HG02759 (cell line): ENCODE measurements around the gene SPANXA2.
"Not testable (repeated sequence)": the region's sequence is repeated elsewhere in the genome, so short reads cannot be mapped to it uniquely, and the experiment has no call there.

Experiments
- ATAC-seq: cut with Tn5 transposase; IDR thresholded peaks from one replicate; pipeline ENCODE4 v1.9.1; 2021; ENCODE audit warnings: mild to moderate bottlenecking, moderate library complexity; ENCODE audit not compliant: unreplicated experiment

SPANXA2 gene

GRCh38 chrX:141589408-141589807 is at the start of gene SPANXA2:
Gene SPANXA2 (plus strand): TSS chrX:141589708. CDS start chrX:141589768, 60 bp downstream.
- not testable (repeated sequence) for ATAC-seq

DNA sequence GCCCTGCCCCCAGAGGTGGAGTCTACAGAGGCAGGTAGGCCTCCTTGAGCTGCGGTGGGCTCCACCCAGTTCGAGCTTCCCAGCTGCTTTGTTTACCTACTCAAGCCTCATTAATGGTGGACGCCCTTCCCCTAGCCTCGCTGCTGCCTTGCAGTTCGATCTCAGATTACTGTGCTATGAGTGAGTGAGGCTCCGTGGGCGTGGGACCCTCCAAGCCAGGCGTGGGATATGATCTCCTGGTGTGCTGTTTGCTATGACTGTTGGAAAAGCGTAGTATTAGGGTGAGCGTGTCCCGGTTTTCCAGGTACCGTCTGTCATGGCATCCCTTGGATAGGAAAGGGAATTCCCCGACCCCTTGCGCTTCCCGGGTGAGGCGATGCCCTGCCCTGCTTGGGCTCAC is 47.0 kb upstream of the SPANXA2 start:
- ATAC-seq, result not testable (repeated sequence)

DNA sequence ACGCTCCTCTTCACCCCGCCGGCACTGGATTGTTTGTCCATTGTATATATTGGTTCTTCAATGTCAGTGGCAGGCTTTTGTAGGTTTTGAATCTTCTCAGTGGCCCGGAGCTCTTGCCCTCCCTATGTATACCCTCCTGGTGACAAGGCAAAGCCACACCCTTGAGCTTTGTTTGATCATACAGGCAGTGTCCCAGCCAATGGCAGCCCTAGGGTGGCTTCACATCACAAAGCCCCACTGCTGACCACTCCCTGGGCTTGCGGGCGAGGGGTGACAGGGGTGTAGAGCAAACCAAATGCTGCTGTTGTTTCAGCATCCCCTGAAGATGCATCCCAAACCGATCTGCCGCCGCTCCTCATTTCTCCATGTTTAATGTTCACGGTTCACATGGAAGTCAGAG is 4.9 kb upstream of the SPANXA2 start, which contains the start of gene SPANXA1:
SPANXA1 (minus strand) TSS at position 101 of the 400 bp plus-strand sequence; CDS start at position 41, 60 bp downstream.
- not testable (repeated sequence) for ATAC-seq

DNA sequence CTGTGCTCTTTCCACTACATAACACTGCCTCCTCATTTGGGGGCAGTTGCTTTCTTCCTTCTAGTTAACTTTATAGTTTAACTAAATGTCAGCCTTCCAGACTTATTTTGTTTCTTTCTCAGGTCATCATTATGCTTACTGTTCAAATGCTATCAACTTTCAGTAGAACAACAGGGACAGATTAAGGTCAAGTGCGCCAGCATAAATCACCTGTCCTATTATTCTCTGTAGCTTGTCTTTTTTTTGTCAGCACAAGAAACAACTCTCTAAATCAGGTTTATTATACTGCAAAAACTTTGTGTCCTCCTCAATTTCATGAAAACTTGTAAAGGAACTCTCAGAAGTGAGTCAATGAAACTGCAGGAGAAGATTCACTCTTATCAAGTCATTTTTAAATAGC is 19.6 kb downstream of the SPANXA2 start:
- ATAC-seq, result no peak

DNA sequence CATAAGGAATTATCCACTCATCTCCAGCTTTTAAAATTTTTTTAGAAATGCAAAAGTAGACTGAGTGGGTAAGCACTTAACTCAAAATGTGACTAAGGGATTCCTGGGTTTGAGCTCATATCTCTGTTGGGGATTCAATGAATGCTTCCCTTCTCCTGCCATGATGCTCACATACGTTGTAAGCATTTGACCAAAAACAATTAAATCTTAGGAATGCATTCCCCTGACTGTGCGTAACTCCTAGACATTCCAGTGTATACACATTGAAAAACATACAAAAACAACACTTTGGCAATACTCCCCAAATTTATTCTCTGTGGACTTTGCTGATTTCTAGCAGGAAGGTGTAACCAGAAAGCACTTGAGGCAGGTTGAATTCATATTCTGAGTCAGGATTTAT is 29.8 kb downstream of the SPANXA2 start:
- no peak for ATAC-seq

- ATAC-seq, result no peak
These were observed 42.6 kb downstream of the SPANXA2 start for GRCh38 chrX:141632124-141632523.

GRCh38 chrX:141638550-141638949 is 49.0 kb downstream of the SPANXA2 start:
- no peak for ATAC-seq
